IMR-90 (cell line): ENCODE results near the gene INSM1.
A peak's percentile ranks its signal among the peaks of the same experiment; 100 is the strongest.

Source experiments
- CTCF ChIP-seq: conservative IDR thresholded peaks from 2 replicates; pipeline ENCODE4 v1.5.1; 2012; ENCODE audit warnings: mild to moderate bottlenecking, low read depth, low read length, improper control_type of control experiment
- RAD21 ChIP-seq: IDR thresholded peaks from 2 replicates; pipeline ENCODE4 v1.6.1; 2012; ENCODE audit warnings: low read length, improper control_type of control experiment
- RFX5 ChIP-seq: IDR thresholded peaks from 2 replicates; pipeline ENCODE4 v1.8.0; 2012; ENCODE audit warnings: low read depth, mild to moderate bottlenecking, low read length, moderate library complexity

- TF ChIP-seq CTCF (peak; percentile 92), RAD21 (peak; percentile 86), RFX5 (no peak)
Measured at GRCh38 chr20:20360464-20360863, 7.4 kb upstream of the INSM1 start.
